NOMO-1 (cell line): ENCODE results near the gene RARB.

Experiments used
- DNase-seq, 2 experiments: peaks; one replicate each; lab custom pipeline; 2025; ENCODE audit not compliant: unreplicated experiment in 2 of 2; lab: John Stamatoyannopoulos, UW

The RARB gene

DNA sequence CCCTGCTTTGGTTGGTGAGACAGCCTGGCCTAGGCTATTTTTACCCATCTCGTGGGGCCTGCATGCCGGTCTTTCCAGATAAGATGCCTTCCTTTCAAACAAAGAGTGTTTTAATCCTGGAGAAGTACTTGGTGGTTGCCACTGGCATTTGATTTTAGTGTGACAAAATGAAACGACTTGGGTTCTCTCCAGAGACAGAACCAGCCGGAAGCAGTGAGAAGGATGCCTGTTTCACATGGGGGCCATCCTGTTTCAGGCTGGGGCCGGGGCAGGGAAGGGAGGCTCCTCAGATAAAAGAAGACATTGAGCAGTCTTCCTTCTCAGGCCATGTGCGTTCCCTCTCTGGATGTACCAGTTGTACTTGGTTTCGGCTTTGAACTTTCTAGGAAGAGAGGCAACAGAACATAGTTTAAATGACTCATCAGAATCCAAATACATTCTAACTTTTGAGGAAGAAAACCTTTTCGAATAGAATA, 161.8 kb downstream of the RARB start:
- no peak for DNase-seq

DNA sequence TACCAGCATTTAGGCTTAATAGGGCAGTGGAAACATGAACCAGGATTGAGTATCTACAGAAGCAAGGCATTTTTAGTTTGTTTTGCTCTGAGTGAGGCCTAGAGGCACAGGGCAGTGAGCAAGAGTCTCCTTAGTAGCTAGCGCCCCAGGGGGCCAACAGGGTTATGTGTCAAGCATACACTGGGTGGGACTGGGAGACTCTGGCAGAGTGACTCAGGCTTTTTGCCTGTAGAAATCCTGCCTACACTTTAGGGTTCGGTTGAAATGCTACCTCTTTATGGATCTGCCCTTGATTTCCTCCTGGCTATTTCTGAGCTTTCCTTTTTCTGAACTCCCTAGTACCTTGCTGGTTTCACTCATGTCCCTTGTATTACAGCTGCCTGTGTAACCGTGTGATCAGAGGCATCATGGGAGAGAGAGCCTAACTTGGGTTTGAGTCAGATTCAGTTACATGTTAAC, 164.5 kb downstream of the RARB start:
- no peak for DNase-seq

DNA sequence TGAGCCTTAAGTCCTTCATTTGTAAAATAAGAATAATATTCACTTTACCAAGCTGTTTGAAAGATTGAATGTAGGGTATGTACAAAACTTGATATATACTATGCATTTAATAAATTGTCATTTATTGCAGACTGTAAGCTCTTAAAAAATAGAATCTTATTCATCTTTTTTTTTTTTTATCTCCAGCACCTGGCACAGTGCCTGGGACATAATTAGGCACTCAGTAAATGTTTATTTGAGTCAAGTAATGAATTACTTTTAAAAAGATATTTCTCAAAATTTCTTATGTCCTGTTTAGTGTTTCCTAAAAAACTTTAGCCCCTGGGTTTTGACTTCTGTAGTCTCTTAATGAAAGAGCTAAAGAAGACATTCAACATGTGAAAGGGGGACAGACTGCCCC, 164.9 kb downstream of the RARB start:
- DNase-seq = no peak

DNA sequence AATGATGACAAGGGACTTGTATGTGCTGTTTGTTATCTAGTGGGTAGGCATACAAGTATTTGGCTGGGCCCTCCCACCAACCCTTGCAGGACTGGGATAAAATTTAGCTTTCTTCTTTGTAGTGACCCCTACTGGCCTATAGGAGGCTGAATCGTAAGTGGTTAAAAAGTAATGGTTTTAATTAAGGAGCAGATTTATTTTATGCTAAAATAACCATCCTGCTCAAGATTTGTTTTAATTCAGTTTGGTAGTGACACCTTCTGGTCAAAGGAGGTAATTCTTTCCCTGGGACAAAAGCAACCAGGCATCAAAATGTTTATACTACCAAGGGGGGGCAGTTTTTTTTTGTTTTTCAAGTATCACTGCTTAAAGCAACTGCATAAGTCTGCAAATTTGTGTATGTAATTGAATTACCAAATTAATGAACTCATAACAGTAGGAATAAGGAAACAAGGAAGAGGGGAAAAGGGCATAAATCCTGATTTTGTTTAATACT, 166.0 kb downstream of the RARB start:
- DNase-seq = peak in 1 of 2 experiments; percentile 42

DNA sequence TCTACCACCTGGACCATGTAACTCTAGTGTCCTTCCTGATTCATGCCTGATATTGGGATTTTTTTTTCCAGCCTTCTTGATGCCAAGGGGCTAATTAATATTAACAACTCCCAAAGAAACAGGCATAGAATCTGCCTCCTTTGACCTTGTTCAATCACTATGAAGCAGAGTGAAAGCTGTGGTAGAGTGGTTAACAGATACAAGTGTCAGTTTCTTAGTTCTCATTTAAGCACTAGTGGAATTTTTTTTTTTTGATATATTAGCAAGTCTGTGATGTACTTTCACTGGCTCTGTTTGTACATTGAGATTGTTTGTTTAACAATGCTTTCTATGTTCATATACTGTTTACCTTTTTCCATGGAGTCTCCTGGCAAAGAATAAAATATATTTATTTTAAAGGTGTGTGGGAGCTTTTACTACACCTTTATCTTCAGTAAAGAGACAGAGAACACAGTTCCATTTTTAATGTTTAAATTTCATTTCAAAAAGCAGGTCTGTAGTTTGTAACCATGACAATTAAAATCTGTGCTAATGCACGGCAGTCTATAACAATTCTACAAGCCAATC, 169.6 kb downstream of the RARB start:
- no peak for DNase-seq

DNA sequence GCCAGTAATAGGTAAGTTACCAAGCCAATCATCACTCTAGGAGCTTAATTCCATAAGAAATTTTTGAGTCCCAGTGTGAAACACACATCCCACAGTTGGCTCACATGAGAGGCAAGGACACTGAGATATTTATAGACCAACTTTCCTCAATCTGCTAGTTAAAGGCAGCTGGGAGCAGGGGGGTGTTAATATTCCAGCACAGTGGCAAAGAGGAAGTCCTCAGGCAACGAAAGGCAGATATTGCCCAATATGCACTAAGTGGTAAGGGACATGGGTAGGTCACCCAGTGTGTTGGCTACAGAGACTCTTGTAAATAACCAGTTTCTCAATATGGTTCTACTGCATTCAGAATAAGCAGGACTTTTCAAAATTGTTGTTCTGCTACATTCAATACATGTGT, 175.6 kb downstream of the RARB start:
- peak; percentile 32 to 81 for DNase-seq

DNA sequence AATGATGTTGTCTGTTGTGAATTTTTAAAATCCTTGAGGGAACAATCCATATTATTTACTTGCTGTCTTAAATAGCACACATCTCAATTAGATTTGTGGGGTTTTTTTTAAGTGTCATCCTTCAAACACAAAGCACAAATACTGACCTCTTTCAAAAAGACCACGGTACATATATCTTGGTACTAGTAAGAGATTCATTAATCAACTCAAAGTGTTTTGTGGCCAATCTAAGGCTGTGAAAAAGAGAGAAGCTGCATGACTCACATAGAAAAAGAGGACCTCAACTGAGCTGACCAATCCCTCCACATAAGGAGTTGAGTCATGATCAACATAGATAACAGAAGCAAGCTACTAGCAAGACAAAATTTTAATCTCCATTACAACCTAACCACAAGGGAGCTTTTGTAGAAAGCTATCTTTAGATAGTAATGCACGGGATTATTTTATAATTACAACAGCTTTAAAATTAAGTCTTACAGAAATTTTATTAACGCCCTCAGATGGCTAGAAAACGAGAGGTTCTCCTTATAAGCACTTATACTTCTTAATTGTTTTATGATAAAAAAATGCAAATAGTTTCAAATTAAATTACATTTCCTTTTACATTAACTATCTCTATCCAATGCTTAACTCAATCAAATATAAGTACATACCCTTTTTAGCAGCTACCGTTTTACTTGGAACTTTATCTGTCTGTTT, 176.2 kb downstream of the RARB start:
- peak; percentile 52 to 97 for DNase-seq

DNA sequence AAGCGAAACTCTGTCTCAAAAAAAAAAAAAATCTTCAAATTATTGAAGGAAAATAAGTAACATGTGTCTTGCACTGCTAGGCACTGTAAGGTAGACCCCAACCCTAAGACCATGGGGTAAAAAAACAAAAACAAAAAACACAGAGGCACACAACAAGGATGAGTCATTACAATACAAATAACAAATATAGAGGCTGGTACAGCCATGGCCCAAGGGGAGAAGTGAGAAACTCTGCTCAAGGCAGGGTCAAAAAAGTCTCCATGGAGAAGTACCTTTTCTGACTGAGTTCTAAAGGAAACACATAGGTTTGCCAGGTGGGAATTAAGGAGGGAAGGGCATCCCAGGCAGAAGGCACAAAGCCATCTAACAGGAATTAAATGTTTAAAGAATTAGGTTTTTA, 182.1 kb downstream of the RARB start:
- DNase-seq = no peak

DNA sequence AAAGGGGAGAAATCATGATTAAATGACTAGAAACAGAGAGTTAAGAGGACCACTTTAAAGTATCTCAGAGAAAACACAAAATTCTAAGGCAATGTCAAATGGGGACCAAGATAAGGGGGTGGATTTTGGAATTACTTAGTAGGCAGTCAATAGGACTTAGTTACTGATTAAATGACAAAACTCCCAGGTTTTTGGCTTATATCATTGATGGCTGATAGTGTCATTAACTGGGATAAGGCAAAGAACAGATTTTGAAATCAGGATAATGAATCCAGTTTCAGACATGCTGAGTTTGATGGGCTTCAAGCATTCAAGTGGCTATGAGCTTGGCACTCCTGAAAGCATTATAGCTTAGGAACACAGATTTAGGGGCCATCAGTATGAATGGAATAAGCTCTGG, 182.7 kb downstream of the RARB start:
- DNase-seq = no peak

DNA sequence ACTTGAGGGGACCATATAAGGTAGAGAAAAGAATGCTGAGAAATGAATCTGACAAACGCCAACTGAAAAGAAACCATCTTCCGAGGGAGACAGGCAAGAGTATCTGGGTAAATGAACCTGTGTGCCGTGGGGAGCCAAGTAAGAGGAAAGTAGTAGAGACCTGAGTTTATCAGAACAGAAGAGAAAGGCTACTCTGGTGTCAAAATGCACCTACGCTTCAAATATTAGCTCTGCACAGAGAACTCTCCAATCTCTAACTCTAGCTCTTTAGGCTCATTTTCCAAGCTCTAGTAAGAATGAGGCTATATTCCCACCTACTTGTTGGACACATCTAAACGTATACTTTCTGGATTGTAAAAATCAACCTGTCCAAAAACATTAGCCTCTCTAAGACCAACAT, 183.1 kb downstream of the RARB start:
- no peak for DNase-seq

DNA sequence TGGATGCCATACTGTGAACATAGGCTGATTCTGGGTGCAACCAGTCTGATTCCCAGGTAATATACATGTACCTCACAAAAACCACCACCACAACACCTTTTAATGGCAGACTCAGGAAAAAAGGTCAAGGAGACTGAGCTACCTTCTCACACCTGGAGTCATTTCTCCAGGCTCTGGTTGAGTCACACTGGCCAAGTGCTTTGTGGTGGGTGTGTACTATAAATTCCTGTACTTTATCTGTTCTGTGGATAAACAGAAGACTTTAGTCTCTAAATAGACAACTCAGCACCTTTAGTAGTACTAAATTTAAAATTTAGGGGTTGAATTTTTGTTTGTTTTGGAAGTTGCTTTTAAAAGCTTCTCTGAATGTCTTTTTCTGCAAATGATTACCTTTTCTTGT, 190.0 kb downstream of the RARB start:
- DNase-seq = no peak

DNA sequence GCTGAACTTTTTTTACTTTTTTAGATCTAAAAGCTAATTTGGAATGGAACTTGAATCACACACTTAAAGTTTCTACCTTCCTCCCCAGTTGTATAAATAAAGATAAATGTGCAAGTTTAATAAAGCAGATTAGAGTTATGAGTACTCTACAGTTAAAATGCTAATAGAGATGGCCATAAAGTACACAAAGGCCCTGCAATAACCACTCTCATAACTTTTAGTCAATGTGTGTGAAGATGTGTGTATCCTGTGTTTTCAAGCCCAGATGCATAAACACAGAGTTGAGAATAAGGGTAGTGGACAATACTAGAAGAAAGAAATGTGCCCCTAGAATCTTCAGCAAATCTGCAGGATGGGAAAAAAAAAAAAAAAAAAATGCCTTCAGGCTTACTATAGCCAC, 191.3 kb downstream of the RARB start:
- DNase-seq = no peak

DNA sequence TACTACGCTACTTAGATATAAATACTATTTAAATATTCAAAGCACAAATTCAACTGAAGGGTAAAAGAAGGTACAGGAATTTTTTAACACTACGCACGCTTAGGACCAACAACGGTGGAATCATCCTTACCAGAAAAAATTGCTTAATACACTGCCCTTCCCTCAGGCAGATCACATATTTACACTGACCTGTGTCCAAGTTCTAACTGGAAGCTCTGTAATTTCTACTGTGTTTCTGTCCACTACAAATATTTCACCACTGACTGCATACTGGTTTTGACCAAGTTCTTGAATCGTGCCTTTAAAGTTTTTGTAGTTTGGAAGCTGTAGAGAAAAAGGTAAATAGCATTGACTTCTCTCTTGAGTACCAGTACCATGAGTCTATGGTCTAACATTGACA, 192.4 kb downstream of the RARB start:
- DNase-seq = no peak

DNA sequence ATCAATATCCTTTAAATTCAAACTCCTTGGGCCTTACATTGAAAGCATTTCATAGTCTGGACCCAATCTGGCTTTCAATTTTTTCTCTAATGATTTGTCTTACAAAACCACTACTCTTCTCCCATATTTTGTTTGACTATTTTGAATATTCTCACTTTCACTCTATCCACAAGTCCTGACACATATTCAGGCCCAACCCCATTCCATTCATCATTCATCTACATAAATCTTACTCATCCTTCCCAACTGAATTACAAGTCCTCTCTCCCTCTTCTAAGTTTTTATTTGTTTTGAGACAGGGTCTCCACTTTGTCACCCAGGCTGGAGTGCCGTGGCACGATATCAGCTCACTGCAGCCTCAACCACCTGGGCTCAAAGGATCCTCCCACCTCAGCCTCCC, 193.0 kb downstream of the RARB start:
- no peak for DNase-seq

DNA sequence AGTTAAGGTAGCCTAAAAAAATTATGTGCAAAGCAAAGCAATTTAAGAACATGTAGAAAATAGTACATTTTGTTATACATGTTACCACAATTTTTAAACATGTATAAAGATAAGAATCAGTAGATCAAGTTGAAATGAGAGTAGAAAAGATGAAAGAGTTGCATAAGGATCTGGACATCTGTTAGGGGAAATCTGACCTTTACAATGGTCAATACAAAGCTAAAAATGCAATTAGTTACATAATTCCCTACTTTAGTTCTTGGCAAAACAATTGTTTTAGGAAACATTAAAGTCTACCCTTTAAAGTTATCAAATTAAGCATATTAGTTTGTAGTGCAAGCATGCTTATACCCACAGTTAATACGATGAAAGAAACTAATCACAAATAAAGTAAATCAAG, 203.9 kb downstream of the RARB start:
- DNase-seq = no peak

DNA sequence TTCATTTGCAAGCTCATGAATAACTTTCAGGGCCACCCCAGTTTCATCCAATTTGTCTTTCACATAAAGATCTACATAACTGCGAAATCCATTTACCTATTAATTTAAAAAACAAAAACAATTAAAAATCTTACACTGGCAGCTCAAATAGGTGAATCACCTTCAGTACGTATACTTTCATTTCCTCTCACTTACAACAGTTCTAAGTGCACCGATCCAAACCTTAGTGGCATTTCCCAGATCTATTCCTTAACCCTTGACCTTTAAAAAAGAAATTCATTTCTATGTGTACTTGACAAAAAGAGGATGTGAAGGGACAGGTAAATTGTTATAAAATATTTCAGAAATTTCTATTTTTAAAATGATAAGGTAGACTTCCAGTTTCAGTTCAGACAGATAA, 205.9 kb downstream of the RARB start:
- no peak for DNase-seq

DNA sequence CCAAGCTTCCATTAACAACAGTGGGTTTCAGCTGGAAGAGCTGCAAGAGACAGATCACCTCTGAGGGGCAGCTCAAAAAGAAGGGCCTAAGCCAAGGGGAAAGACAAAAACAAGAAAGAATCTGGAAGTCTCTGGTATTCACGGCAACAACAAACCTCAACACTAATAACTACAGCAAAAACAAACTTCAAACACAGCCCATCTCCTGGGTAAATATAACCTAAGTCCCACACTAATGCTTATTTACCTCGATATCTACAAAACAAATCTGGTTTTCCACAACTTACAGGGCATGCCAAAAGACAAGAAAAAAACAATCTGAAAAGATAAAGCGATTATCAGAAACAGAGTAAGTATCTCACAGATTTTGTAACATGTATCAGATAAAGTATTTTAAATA, 207.0 kb downstream of the RARB start:
- DNase-seq = no peak
